HG02970 (cell line): ENCODE results near the gene PTPRK.

ENCODE experiments used
- ATAC-seq: cut with Tn5 transposase; IDR thresholded peaks from one replicate; pipeline ENCODE4 v1.9.1; 2021; ENCODE audit warnings: mild to moderate bottlenecking, moderate library complexity, moderate number of reproducible peaks; ENCODE audit not compliant: unreplicated experiment, low FRiP score

Gene PTPRK

GRCh38 chr6:128400875-128401274 lies 119.5 kb downstream of the PTPRK start:
- no peak for ATAC-seq

- ATAC-seq: no peak
Observed at GRCh38 chr6:128397996-128398395, 122.4 kb downstream of the PTPRK start.

- ATAC-seq: no peak
Observed at GRCh38 chr6:128395596-128395995, 124.8 kb downstream of the PTPRK start.

GRCh38 chr6:128395188-128395587 lies 125.2 kb downstream of the PTPRK start:
- ATAC-seq: no peak

- ATAC-seq: no peak
Observed at GRCh38 chr6:128394167-128394566, 126.2 kb downstream of the PTPRK start.

GRCh38 chr6:128389820-128390534 lies 130.4 kb downstream of the PTPRK start:
- no peak for ATAC-seq

GRCh38 chr6:128388380-128388779 lies 132.0 kb downstream of the PTPRK start:
- no peak for ATAC-seq

GRCh38 chr6:128380891-128381290 lies 139.5 kb downstream of the PTPRK start:
- ATAC-seq: no peak

- ATAC-seq: no peak
Observed at GRCh38 chr6:128379577-128379976, 140.8 kb downstream of the PTPRK start.

- ATAC-seq: no peak
Observed at GRCh38 chr6:128376952-128377503, 143.4 kb downstream of the PTPRK start.

- no peak for ATAC-seq
Observed at GRCh38 chr6:128371136-128371535, 149.3 kb downstream of the PTPRK start.

- no peak for ATAC-seq
Observed at GRCh38 chr6:128370072-128370471, 150.3 kb downstream of the PTPRK start.

GRCh38 chr6:128368213-128368944 lies 152.0 kb downstream of the PTPRK start:
- ATAC-seq: no peak

GRCh38 chr6:128367437-128367836 lies 153.0 kb downstream of the PTPRK start:
- no peak for ATAC-seq

GRCh38 chr6:128365520-128366160 lies 154.8 kb downstream of the PTPRK start:
- no peak for ATAC-seq

- ATAC-seq: no peak
Observed at GRCh38 chr6:128364766-128365519, 155.5 kb downstream of the PTPRK start.

GRCh38 chr6:128363020-128363813 lies 157.2 kb downstream of the PTPRK start:
- no peak for ATAC-seq

GRCh38 chr6:128361378-128361777 lies 159.0 kb downstream of the PTPRK start:
- no peak for ATAC-seq

GRCh38 chr6:128358244-128358776 lies 162.1 kb downstream of the PTPRK start:
- ATAC-seq: no peak
